SK-N-SH (cell line): ENCODE data around the gene PPP5C. TPM values are rescaled to one million over a fixed set of nuclear protein-coding genes. Genes with fewer than 3 reads are reported as not detected.

Experiments used
- CTCF ChIA-PET: fragments of 300-600, 350-600 bp; formaldehyde crosslinking; extraction: SDS; loops from one replicate; lab custom pipeline; 2021; lab: Yijun Ruan, JAX
- POLR2A ChIA-PET: fragments of 350-600 bp; sonication (Branson Sonifier 250); formaldehyde crosslinking; extraction: SDS; loops from one replicate; lab custom pipeline; 2020; ENCODE audit warnings: antibody characterized with exemption, inconsistent platforms; lab: Yijun Ruan, JAX
- DNase-seq: peaks from one replicate; pipeline ENCODE4 v3.0.0; 2012
- H2AFZ ChIP-seq: fragments of 200-600 bp; sonication (generic); 2 replicates; pipeline ENCODE4 v1.8.1; 2016; ENCODE audit warnings: antibody characterized with exemption, mild to moderate bottlenecking, low read depth
- H3F3A ChIP-seq: fragments of 200-600 bp; sonication (generic); replicated peaks from 2 replicates; pipeline ENCODE3; 2016; ENCODE audit warnings: antibody characterized with exemption, mild to moderate bottlenecking; ENCODE audit not compliant: insufficient read depth
- H3K27ac ChIP-seq, 2 experiments: fragments of 200-500 bp in 1 of 2; fragments of 200-600 bp in 1 of 2; sonication (Bioruptor generic) in 1 of 2; sonication (generic), shearing (Covaris generic) in 1 of 2; 2 replicates each; pipeline versions ENCODE4 v1.5.1 to v1.6.1; 2014 to 2016; ENCODE audit warnings: low read depth in 2 of 2, inconsistent platforms in 1 of 2, low read length in 1 of 2, mild to moderate bottlenecking in 1 of 2, mixed read lengths in 1 of 2
- H3K27me3 ChIP-seq: fragments of 200-600 bp; sonication (generic), shearing (Covaris generic); 2 replicates; pipeline ENCODE4 v1.6.1; 2016; ENCODE audit warnings: mixed run types; ENCODE audit not compliant: insufficient read depth
- H3K36me3 ChIP-seq, 2 experiments: fragments of 200-500 bp in 1 of 2; fragments of 200-600 bp in 1 of 2; sonication (Bioruptor generic) in 1 of 2; sonication (generic) in 1 of 2; replicated peaks in 1 of 2; 2 replicates each; pipeline versions ENCODE3 to v1.5.1; 2014 to 2016; ENCODE audit warnings: low read length in 1 of 2, mild to moderate bottlenecking in 1 of 2; ENCODE audit not compliant: insufficient read depth in 2 of 2, control insufficient read depth in 1 of 2
- H3K4me1 ChIP-seq, 2 experiments: fragments of 200-500 bp in 1 of 2; fragments of 200-600 bp in 1 of 2; sonication (Bioruptor generic) in 1 of 2; sonication (generic), shearing (Covaris generic) in 1 of 2; 2 replicates each; pipeline versions ENCODE4 v1.5.1 to v1.6.1; 2014 to 2016; ENCODE audit warnings: low read depth in 1 of 2, low read length in 1 of 2, mixed run types in 1 of 2; ENCODE audit not compliant: insufficient read depth in 2 of 2, control insufficient read depth in 1 of 2
- H3K4me2 ChIP-seq: fragments of 200-600 bp; sonication (generic), shearing (Covaris generic); 2 replicates; pipeline ENCODE4 v1.6.1; 2017; ENCODE audit warnings: mixed run types
- H3K4me3 ChIP-seq, 2 experiments: fragments of 200-500 bp in 1 of 2; fragments of 200-600 bp in 1 of 2; sonication (Bioruptor generic) in 1 of 2; sonication (generic), shearing (Covaris generic) in 1 of 2; 2 replicates each; pipeline versions ENCODE4 v1.5.1 to v1.8.1; 2014 to 2016; ENCODE audit warnings: low read depth in 2 of 2, inconsistent platforms in 1 of 2, low read length in 1 of 2, mild to moderate bottlenecking in 1 of 2, mixed read lengths in 1 of 2, moderate library complexity in 1 of 2
- H3K79me2 ChIP-seq: fragments of 200-600 bp; sonication (generic); 2 replicates; pipeline ENCODE4 v1.8.1; 2017; ENCODE audit warnings: mild to moderate bottlenecking; ENCODE audit not compliant: insufficient read depth
- H3K9ac ChIP-seq: fragments of 200-600 bp; sonication (generic); 2 replicates; pipeline ENCODE4 v1.6.1; 2017; ENCODE audit warnings: mixed run types
- H3K9me2 ChIP-seq: fragments of 200-600 bp; sonication (generic); 2 replicates; pipeline ENCODE4 v1.6.1; 2017; ENCODE audit warnings: mixed run types
- H3K9me3 ChIP-seq: fragments of 200-600 bp; sonication (generic); 2 replicates; pipeline ENCODE4 v1.6.1; 2017; ENCODE audit warnings: mixed run types, mild to moderate bottlenecking, moderate library complexity
- H4K20me1 ChIP-seq: fragments of 200-600 bp; sonication (generic); 2 replicates; pipeline ENCODE4 v1.6.1; 2017; ENCODE audit warnings: mild to moderate bottlenecking, mixed run types; ENCODE audit not compliant: insufficient read depth
- EP300 ChIP-seq, 2 experiments: IDR thresholded peaks; 2 replicates each; pipeline versions ENCODE4 v1.4.0 to v1.6.1; 2012; ENCODE audit warnings: borderline replicate concordance in 1 of 2, low read depth in 1 of 2, low read length in 1 of 2
- MXI1 ChIP-seq: IDR thresholded peaks from 2 replicates; pipeline ENCODE4 v1.6.1; 2012; ENCODE audit warnings: mild to moderate bottlenecking, low read depth, low read length, improper control_type of control experiment
- RCOR1 ChIP-seq: fragments of 150-350 bp; IDR thresholded peaks from 2 replicates; pipeline ENCODE4 v1.6.1; 2017; ENCODE audit warnings: antibody characterized with exemption, low read length
- REST ChIP-seq: IDR thresholded peaks from 2 replicates; pipeline ENCODE4 v1.6.1; 2012; ENCODE audit warnings: mild to moderate bottlenecking, low read depth, low read length, moderate library complexity
- USF1 ChIP-seq: IDR thresholded peaks from 2 replicates; pipeline ENCODE4 v1.4.0; 2012; ENCODE audit warnings: low read depth, borderline replicate concordance
- USF2 ChIP-seq: fragments of 150-350 bp; IDR thresholded peaks from 2 replicates; pipeline ENCODE4 v1.6.1; 2017; ENCODE audit warnings: antibody characterized with exemption, low read length, low read depth, borderline replicate concordance
- ZBTB33 ChIP-seq: IDR thresholded peaks from 2 replicates; pipeline ENCODE4 v1.4.0; 2012; ENCODE audit warnings: low read depth, borderline replicate concordance
- WGBS: methylation state at CpG from one replicate; pipeline ENCODE4 v1.1.6; 2017; ENCODE audit warnings: low lambda C conversion rate; 5-methylcytosine and 5-hydroxymethylcytosine counted together
- polyA plus RNA-seq, 3 experiments: library from polyadenylated mRNA; depleted of rRNA; stranded (reverse); fragments of >200 nt; gene quantifications; 2 replicates each; pipeline ENCODE4 v1.2.3, GENCODE V29; 2012

The PPP5C gene
- polyA plus RNA-seq, 1 of the 3 experiments (the other 2 are of a cell fraction), result 162 TPM

GRCh38 chr19:46299695-46300094, 47.2 kb upstream of the PPP5C start:
- POLR2A ChIA-PET, result no interaction called here

More at GRCh38 chr19:46299695-46300094, 47.2 kb upstream of the PPP5C start:
- H3K4me1 ChIP-seq, result peaks cover 15 to 34% of the 10 kb centered on the region in 2 experiments
- H3K79me2 ChIP-seq, result no peaks in the 10 kb centered on the region
- no peaks in the 10 kb centered on the region for H3K9me3 ChIP-seq
- DNase-seq, result no peak
- H3K27me3 ChIP-seq, result no peaks in the 10 kb centered on the region
- no peaks in the 10 kb centered on the region for H3K36me3 ChIP-seq
- no peak for TF ChIP-seq RCOR1
- no peak for TF ChIP-seq MXI1
- TF ChIP-seq ZBTB33, result no peak
- no peak for TF ChIP-seq REST
- no peak for TF ChIP-seq USF1
- no peak for TF ChIP-seq USF2
- TF ChIP-seq EP300 (IDR thresholded peaks at IDR 0.05; ENCODE audit: borderline replicate concordance in 1 of 2, low read depth in 1 of 2, low read length in 1 of 2), result no peak
- TF ChIP-seq, all 33 proteins: peak for 0
- Histone ChIP-seq H3K9ac (no peak overlapping the region), H4K20me1 (no peaks in the 10 kb centered on the region), H2AFZ (no peak overlapping the region), H3K4me3 (no peak overlapping the region), H3K4me2 (no peak overlapping the region), H3K9me2 (no peaks in the 10 kb centered on the region), H3F3A (peaks cover 5% of the 10 kb centered on the region), H3K27ac (no peak overlapping the region)
- CTCF ChIA-PET, result interaction anchor here (1.0 to 6.0 kb wide), 6 partner anchors 10 to 271 kb away, joined by 3 to 26 read pairs (median 5); partner anchors contain the start of gene PPP5C
- 79% methylated on average over 7 of the region's 7 CpGs for WGBS
